GM21423 (cell line): Measurements from ENCODE around the gene SLC9C1.

Source experiments
- ATAC-seq: cut with Tn5 transposase; IDR thresholded peaks from one replicate; pipeline ENCODE4 v1.9.1; 2021; ENCODE audit warnings: mild to moderate bottlenecking, moderate library complexity; ENCODE audit not compliant: unreplicated experiment

Gene SLC9C1

GRCh38 chr3:112132975-112133448 is 161.0 kb downstream of the SLC9C1 start, which contains the start of gene GCSAM:
Gene GCSAM, minus strand, starts transcription at chr3:112133248. Its CDS starts 128 bp downstream, at chr3:112133120.
- ATAC-seq, result peak; percentile 77

- peak; percentile 0 for ATAC-seq
Observed at GRCh38 chr3:112132554-112132953, 161.5 kb downstream of the SLC9C1 start.

- ATAC-seq, result no peak
Observed at GRCh38 chr3:112132088-112132487, 161.9 kb downstream of the SLC9C1 start.

- ATAC-seq, result no peak
Observed at GRCh38 chr3:112131111-112131510, 162.9 kb downstream of the SLC9C1 start.

- ATAC-seq, result no peak
Observed at GRCh38 chr3:112130638-112130993, 163.4 kb downstream of the SLC9C1 start.

- ATAC-seq, result no peak
Observed at GRCh38 chr3:112129925-112130637, 163.9 kb downstream of the SLC9C1 start.

- peak; percentile 58 for ATAC-seq
Observed at GRCh38 chr3:112128843-112129727, 164.9 kb downstream of the SLC9C1 start.

GRCh38 chr3:112127522-112128494 is 166.2 kb downstream of the SLC9C1 start:
- no peak for ATAC-seq

GRCh38 chr3:112126511-112126911 is 167.5 kb downstream of the SLC9C1 start:
- no peak for ATAC-seq

GRCh38 chr3:112124907-112125607 is 169.0 kb downstream of the SLC9C1 start:
- ATAC-seq, result no peak

GRCh38 chr3:112123548-112123947 is 170.5 kb downstream of the SLC9C1 start:
- no peak for ATAC-seq

GRCh38 chr3:112122870-112123269 is 171.1 kb downstream of the SLC9C1 start:
- ATAC-seq, result no peak

GRCh38 chr3:112121577-112122547 is 172.2 kb downstream of the SLC9C1 start:
- no peak for ATAC-seq

GRCh38 chr3:112119962-112120836 is 173.8 kb downstream of the SLC9C1 start:
- ATAC-seq, result no peak

- ATAC-seq, result peak; percentile 22
Observed at GRCh38 chr3:112117841-112118571, 176.0 kb downstream of the SLC9C1 start.

GRCh38 chr3:112117415-112117814 is 176.6 kb downstream of the SLC9C1 start:
- no peak for ATAC-seq

GRCh38 chr3:112116748-112117186 is 177.2 kb downstream of the SLC9C1 start:
- ATAC-seq, result no peak
